Measurements from ENCODE around the gene KIF2C.
A peak's percentile ranks its signal among the peaks of the same experiment; 100 is the strongest.

Gene KIF2C

DNA sequence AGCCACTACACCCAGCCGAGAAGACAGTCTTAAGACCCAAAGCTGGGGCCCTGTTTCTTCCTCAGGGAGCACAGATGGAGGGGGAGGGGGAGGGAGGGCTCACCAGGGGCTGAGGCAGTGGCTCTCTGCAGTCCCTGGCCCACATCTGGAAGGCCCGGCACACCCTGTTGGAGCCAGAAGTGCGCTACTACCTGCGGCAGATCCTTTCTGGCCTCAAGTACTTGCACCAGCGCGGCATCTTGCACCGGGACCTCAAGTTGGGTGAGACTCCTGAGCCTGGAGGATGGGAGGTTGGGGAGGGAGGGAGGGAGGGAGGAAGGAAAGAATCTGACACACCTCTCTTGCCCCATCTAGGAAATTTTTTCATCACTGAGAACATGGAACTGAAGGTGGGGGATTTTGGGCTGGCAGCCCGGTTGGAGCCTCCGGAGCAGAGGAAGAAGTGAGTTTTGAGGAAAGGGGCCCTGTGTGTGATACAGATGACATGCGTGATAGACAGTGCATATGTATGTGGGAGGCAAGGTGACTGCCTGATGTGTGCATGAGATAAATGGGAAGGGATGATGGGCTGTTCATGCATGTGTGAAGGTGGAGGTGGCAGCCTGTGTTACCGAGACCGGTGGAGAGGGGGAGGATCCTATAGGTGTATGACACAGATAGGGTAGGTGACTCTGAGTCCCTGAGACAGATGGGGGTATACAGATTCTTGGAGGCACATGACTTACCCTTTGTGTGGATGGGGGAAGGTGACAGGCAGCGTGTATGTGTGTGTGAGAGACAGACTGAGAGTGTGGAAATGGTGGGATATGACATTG, 62.1 kb downstream of the KIF2C start:
- no peaks in the 10 kb centered on the region for H3K9me3 ChIP-seq
- peak in 1 of 2 experiments; percentile 51 for DNase-seq (ENCODE audit: low spot score in 2 of 2)
- H3K27me3 ChIP-seq (ENCODE audit: low read depth), result no peaks in the 10 kb centered on the region
- peak overlapping the region; percentile 82 for H3K4me3 ChIP-seq
- in situ Hi-C loops (cut with MboI; ENCODE audit: low sequenced_read_pairs), result no loop called here
- peaks cover 39% of the 10 kb centered on the region for H3K36me3 ChIP-seq (replicated peaks)
- H3K4me1 ChIP-seq, result no peaks in the 10 kb centered on the region; the same call in 1 of the 2 replicates

DNA sequence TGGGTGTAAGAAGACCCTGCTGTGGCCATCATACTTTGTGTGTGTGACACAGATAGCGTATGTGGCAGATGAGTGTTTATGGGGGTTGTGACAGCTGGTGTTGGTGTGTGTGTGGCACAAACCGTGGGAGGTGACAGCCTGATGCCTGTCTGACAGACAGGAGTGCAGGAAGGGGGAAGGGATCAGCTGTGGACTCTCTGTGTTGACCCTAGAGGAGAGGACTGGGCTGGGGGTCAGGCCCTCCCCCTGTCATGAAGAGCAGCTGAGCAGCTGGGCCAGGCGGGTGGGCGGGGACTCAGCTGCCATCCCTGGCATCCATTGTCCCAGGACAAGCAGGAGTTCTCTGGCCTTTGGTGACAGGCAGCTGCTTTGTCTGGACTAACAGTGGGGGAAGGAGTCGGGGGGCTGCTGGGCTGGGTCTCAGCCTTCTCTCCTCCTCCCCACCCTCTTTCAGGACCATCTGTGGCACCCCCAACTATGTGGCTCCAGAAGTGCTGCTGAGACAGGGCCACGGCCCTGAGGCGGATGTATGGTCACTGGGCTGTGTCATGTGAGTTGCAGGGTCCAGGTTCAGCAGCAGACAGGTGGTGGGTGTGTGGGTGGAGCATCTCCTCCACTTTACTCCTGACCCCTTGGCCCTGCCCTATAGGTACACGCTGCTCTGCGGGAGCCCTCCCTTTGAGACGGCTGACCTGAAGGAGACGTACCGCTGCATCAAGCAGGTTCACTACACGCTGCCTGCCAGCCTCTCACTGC, 62.8 kb downstream of the KIF2C start:
- DNase-seq (ENCODE audit: low spot score in 2 of 2), result no peak
- Histone ChIP-seq H3K27me3 (ENCODE audit: low read depth) (no peaks in the 10 kb centered on the region), H3K4me3 (no peak overlapping the region), H3K9me3 (no peaks in the 10 kb centered on the region), H3K4me1 (peaks cover 6% of the 10 kb centered on the region), H3K36me3 (replicated peaks) (peaks cover 45% of the 10 kb centered on the region)
- in situ Hi-C loops (cut with MboI; ENCODE audit: low sequenced_read_pairs), result no loop called here

DNA sequence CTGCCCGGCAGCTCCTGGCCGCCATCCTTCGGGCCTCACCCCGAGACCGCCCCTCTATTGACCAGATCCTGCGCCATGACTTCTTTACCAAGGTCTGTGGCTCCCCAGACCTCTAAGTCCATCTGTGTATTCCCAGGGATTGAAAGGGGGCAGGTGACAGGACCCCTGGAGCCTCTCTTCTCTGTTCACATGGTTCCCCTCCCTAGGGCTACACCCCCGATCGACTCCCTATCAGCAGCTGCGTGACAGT, 63.4 kb downstream of the KIF2C start:
- no peaks in the 10 kb centered on the region for H3K27me3 ChIP-seq (ENCODE audit: low read depth)
- peaks cover 11% of the 10 kb centered on the region for H3K4me1 ChIP-seq
- H3K9me3 ChIP-seq, result no peaks in the 10 kb centered on the region
- in situ Hi-C loops (cut with MboI; ENCODE audit: low sequenced_read_pairs), result no loop called here
- DNase-seq (ENCODE audit: low spot score in 2 of 2), result no peak
- H3K4me3 ChIP-seq, result no peak overlapping the region
- peaks cover 45% of the 10 kb centered on the region for H3K36me3 ChIP-seq (replicated peaks)

DNA sequence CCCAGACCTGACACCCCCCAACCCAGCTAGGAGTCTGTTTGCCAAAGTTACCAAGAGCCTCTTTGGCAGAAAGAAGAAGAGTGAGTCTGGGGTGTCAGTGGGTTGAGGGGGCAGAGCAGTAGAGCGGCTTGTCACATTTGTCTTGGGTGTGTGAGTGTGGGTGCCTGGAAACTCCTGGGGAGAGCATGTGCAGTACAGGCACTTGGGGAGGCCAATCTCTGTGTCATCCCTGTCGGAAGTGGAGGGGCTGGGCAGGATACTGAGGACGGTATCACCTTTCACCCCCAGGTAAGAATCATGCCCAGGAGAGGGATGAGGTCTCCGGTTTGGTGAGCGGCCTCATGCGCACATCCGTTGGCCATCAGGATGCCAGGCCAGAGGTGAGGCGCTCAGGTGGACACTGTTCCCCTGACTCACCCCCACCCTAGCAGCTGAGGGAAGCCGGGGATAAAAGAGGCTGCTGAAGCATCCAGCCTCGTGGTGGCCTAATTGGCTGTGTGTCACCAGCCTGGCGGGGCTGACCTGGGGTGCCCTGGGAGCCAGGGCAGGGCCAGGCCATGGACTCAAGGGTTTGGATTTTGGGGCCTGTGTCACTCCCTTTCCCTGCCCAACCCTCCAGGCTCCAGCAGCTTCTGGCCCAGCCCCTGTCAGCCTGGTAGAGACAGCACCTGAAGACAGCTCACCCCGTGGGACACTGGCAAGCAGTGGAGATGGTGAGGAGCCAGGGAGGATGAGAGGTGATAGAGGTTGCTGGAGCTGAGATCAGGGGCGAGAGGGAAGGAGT, 63.9 kb downstream of the KIF2C start:
- in situ Hi-C loops (cut with MboI; ENCODE audit: low sequenced_read_pairs), result no loop called here
- peaks cover 16% of the 10 kb centered on the region for H3K4me1 ChIP-seq

DNA sequence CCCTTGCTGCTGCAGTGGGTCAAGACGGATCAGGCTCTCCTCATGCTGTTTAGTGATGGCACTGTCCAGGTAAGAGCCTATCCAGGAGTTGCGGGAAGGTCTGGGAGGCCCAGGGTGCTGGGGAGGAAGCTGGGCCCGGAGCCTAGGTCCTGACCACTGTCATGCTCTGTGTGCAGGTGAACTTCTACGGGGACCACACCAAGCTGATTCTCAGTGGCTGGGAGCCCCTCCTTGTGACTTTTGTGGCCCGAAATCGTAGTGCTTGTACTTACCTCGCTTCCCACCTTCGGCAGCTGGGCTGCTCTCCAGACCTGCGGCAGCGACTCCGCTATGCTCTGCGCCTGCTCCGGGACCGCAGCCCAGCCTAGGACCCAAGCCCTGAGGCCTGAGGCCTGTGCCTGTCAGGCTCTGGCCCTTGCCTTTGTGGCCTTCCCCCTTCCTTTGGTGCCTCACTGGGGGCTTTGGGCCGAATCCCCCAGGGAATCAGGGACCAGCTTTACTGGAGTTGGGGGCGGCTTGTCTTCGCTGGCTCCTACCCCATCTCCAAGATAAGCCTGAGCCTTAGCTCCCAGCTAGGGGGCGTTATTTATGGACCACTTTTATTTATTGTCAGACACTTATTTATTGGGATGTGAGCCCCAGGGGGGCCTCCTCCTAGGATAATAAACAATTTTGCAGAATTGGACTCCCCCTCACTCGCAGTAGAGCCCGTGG, 65.8 kb downstream of the KIF2C start:
- H3K27me3 ChIP-seq (ENCODE audit: low read depth), result no peaks in the 10 kb centered on the region
- no peak for DNase-seq (ENCODE audit: low spot score in 2 of 2)
- no peak overlapping the region for H3K4me3 ChIP-seq
- peaks cover 45% of the 10 kb centered on the region for H3K36me3 ChIP-seq (replicated peaks)
- H3K9me3 ChIP-seq, result no peaks in the 10 kb centered on the region; the same call in 1 of the 2 replicates
- peaks cover 18% of the 10 kb centered on the region for H3K4me1 ChIP-seq
- in situ Hi-C loops (cut with MboI; ENCODE audit: low sequenced_read_pairs), result no loop called here

More for the DNA sequence above, 63.9 kb downstream of the KIF2C start:
- Histone ChIP-seq H3K9me3 (no peaks in the 10 kb centered on the region; the same call in 1 of the 2 replicates), H3K36me3 (replicated peaks) (peaks cover 45% of the 10 kb centered on the region), H3K4me3 (no peak overlapping the region), H3K27me3 (ENCODE audit: low read depth) (no peaks in the 10 kb centered on the region)
- no peak for DNase-seq (ENCODE audit: low spot score in 2 of 2)

DNA sequence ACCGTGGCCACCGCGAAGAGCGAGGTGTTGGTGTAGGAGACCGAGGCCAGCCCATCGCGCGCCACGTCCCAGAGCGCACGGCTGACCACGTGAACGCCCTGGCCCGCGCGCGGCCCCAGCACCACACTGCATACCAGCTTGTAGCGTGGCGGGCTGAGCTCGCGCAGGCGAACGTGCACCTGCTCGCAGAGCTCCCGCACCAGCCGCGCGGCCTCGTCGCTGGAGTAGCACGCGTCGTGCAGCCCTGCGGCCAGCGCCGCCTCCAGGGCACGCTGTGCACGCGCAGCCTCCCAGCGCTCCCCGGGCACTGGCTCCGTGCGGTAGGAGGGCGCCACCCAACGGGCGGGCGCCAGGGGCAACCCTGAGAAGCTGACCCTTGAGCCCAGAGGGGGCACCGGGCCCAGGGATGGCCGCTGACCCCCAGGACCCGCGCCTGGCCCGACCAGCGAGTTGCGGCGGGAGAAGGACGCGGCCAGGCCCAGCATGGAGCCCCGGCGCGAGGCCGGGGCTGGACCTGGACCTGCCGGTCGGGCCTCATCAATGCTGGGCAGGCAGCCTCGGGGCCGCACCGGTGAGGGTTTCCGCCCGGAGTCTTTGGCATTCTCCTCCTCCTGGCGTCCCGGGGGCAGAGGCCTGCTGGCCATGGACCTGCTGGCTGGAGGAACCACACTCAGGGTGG, 66.5 kb downstream of the KIF2C start:
- in situ Hi-C loops (cut with MboI; ENCODE audit: low sequenced_read_pairs), result no loop called here
- Histone ChIP-seq H3K9me3 (no peaks in the 10 kb centered on the region; the same call in 1 of the 2 replicates), H3K27me3 (ENCODE audit: low read depth) (no peaks in the 10 kb centered on the region), H3K36me3 (replicated peaks) (peaks cover 45% of the 10 kb centered on the region), H3K4me1 (peaks cover 18% of the 10 kb centered on the region), H3K4me3 (no peak overlapping the region)
- DNase-seq (ENCODE audit: low spot score in 2 of 2), result no peak

DNA sequence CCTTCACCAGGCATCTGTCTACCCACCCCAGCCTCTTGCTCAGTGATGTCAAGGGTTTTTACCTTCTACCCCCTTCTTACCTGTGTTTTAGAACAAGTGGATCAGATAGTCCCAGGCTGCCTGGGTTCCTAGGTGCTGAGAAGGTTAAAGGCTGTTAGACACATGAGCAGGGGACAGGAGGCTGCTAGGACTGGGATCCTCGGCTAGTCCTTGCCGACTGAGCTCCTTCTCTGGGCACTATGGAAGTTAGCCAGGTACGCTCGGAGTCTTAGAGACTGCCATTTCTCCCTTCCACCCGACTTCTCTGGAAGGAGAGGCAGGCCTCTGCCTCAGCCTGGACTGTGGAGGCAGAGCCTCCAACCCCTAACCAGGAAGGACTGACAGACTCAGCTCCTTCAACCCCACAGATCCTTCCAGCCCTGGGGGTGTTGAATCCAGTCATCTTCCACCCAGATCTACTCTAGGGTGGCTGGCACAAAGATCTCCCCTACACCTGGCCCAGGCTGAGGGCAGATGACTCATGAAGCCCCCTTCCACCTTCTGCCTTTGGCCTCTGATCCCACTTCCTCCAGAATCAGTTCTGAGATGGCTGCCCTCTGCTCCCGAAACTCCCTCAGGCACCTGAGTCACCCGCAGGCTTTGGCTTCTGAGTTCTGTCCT, 67.2 kb downstream of the KIF2C start, which contains the start of gene DYNLT4:
TSS of gene DYNLT4 (minus strand) at position 648 of the 660 bp plus-strand sequence. CDS start 683 bp downstream, outside the sequence.
- in situ Hi-C loops (cut with MboI; ENCODE audit: low sequenced_read_pairs), result no loop called here
- Histone ChIP-seq H3K27me3 (ENCODE audit: low read depth) (no peaks in the 10 kb centered on the region), H3K36me3 (replicated peaks) (peaks cover 45% of the 10 kb centered on the region), H3K4me3 (no peak within 1 kb of the TSS), H3K4me1 (peaks cover 18% of the 10 kb centered on the region), H3K9me3 (no peaks in the 10 kb centered on the region; the same call in 1 of the 2 replicates)
- no peak for DNase-seq (ENCODE audit: low spot score in 2 of 2)

DNA sequence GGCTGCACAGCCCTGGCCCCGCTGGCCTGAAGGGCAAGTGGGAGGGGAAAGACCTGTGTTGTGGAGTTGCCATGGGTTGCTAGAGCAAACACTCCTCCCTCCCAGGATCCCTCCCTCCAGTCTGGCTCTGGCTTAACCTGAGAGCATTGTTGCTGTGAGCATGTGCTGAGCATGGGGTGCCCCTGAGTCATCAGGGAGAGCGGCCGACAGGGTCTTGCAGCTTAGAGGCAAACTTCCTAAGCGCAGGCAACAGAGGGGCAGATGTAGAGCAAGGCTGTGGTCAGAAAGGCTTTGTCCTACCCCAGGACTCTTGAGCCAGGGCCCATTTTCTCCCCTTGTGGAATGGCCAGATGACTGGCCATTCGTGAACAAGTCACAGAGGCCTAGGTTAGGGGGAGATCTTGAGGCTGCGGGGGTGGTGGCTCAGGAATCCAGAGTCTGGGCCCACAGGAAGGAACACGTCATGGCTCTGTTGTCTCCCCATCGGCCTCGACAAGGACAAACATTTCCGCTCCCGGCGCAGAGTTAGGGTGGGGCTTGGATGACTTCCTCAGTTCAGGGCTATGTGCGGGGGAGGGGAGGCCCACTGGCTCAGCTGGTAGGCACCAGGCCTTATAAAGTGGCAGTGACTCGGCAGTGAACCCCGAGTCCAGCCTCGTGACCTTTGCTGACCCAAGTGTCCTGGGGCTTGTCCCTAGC, 67.9 kb downstream of the KIF2C start:
- in situ Hi-C loops (cut with MboI; ENCODE audit: low sequenced_read_pairs), result no loop called here
- DNase-seq (ENCODE audit: low spot score in 2 of 2), result peak; percentile 49 to 82
- peaks cover 18% of the 10 kb centered on the region for H3K4me1 ChIP-seq
- no peak overlapping the region for H3K4me3 ChIP-seq
- peaks cover 39% of the 10 kb centered on the region for H3K36me3 ChIP-seq (replicated peaks)
- no peaks in the 10 kb centered on the region for H3K27me3 ChIP-seq (ENCODE audit: low read depth)
- H3K9me3 ChIP-seq, result no peaks in the 10 kb centered on the region; the same call in 1 of the 2 replicates

DNA sequence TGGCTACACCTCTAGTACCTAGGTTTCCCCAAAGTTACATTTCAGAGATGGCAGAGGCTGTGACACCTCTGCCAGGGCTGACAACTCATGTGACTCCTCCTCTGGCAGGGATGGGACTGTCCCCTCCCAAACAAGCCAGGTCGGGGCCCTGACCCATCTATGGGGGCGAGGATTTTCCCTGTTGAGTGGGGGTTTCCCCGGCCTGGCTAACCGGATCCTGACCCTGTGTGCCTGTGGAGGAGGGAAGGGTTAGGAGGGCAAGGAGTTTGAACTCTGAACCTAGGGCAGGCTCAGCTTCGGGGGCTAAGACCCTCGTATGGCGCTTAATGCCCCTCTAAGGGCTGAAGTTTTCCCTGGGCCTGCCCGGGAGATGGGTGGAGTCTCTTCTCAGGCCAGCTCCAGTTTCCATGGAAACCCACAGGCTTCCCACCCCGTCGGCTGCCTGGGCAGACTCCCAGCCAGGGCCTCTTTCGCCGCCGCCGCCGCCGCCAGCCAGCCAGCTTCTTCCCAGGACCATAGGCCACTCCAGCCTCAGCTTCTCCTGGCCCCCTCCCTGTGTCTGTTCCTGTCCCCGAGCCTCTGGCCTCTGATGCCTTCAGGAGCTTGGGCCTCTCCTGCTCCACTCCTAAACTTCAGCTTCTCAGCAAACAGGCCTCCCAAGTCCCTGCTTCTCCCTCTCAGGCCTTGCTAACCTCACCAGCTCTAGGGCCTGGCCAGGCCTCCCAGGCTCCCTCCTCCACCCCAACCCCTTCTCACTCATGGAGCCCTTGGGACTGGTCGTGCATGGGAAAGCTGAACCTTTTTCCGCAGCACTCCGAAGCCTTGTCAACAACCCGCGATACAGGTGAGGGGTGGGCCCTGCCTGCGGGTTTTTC, 68.7 kb downstream of the KIF2C start, which contains the start of gene BTBD19:
TSS of gene BTBD19 (plus strand) at position 461 of the 875 bp plus-strand sequence. CDS start at position 759, 298 bp downstream.
- in situ Hi-C loops (cut with MboI; ENCODE audit: low sequenced_read_pairs), result no loop called here
- H3K4me3 ChIP-seq, result no peak within 1 kb of the TSS
- peak; percentile 66 to 82 for DNase-seq (ENCODE audit: low spot score in 2 of 2)
- no peaks in the 10 kb centered on the region; the same call in 1 of the 2 replicates for H3K9me3 ChIP-seq
- peaks cover 18% of the 10 kb centered on the region for H3K4me1 ChIP-seq
- H3K27me3 ChIP-seq (ENCODE audit: low read depth), result no peaks in the 10 kb centered on the region
- H3K36me3 ChIP-seq (replicated peaks), result peaks cover 31% of the 10 kb centered on the region

DNA sequence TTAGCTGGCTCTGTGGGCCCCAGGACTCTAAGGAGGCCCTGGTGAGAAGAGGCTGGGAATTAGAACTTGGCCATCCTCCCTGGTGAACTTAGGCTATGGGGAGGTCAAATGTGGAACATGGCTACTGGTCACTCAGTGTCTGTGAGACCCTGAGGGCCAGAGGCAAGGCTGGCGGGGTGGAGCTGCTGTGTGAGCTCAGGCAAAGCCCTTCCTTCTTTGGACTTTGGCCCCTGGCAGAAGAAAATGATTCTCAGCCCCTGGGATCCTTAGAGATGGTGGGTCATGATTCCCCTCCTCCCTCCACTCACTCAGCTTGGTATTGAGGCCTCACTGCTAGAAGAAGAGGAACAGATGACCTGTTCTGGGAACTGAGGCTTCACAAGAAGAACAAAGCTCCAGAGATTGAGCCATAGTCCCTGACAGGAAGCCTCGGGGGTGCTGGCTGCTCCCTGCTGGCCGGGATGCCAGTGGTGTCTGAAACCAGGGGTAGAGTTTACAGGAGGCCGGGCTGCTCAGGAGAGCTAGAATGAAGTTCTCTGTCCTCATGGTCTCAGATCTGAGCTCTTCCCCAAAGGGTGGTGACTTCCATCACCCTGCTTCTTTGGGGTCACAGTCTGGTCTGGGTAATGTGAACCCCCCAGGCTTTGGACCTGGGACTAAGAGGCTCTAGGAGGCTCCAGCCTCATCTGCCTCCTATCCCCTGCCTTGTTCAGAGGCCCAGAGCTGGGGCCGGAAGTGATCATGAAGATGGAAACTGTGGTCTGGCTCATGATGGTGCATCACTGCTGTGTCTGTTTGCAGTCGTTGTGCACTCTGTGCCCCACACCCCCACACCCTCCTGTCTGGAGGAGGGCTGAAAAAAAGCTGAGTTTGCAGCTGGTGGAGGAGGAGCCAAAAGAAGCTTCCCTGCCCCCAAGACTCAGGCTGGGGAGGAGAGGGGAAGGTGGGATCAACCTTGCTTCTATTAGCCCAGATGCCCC, 69.6 kb downstream of the KIF2C start:
- no peak for DNase-seq (ENCODE audit: low spot score in 2 of 2)
- H3K36me3 ChIP-seq (replicated peaks), result peaks cover 24% of the 10 kb centered on the region
- in situ Hi-C loops (cut with MboI; ENCODE audit: low sequenced_read_pairs), result no loop called here
- peaks cover 26% of the 10 kb centered on the region for H3K4me1 ChIP-seq
- no peaks in the 10 kb centered on the region; the same call in 1 of the 2 replicates for H3K9me3 ChIP-seq
- H3K4me3 ChIP-seq, result no peak overlapping the region
- no peaks in the 10 kb centered on the region for H3K27me3 ChIP-seq (ENCODE audit: low read depth)
